Hindlimb muscle (tissue), 1 donor: Measurements from ENCODE around the gene U2AF2. TPM values are rescaled to one million over a fixed set of nuclear protein-coding genes. Genes with fewer than 3 reads are reported as not detected.

Experiments
- DNase-seq: peaks from one replicate; pipeline ENCODE4 v3.0.0-alpha.2; 2013
- polyA plus RNA-seq: library from polyadenylated mRNA; unstranded; fragments of 120-200 nt; gene quantifications from one replicate; pipeline ENCODE4 v1.2.1, GENCODE V29; 2013; ENCODE audit not compliant: insufficient read length

The U2AF2 gene
- polyA plus RNA-seq, 1 donor, result 123 TPM

GRCh38 chr19:55621673-55622231 is 33.1 kb upstream of the U2AF2 start:
- DNase-seq, result no peak

GRCh38 chr19:55622242-55622969 is 32.4 kb upstream of the U2AF2 start:
- no peak for DNase-seq

- no peak for DNase-seq
These were observed 31.7 kb upstream of the U2AF2 start for GRCh38 chr19:55623130-55623529.

DNA sequence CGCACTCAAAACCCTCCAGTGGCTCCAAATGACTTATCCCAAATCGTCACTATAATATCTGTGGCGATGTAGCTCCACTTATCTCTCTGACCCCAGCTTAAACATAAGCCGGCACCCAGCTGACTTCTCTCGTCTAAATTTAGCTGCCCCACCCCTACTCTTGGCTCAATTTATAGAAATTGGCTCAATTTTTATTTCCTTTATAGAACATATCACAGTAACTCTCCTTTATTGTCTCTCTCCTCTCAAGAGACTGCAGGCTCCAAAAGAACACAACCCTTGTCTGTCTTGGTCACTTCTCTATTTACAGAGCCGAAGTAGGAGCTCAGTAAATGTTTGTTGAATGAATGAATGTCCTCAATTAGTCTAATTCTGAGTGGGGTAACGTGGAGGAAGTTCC is 31.3 kb upstream of the U2AF2 start:
- DNase-seq, result no peak

GRCh38 chr19:55624109-55625003 is 30.5 kb upstream of the U2AF2 start, which contains the start of gene ZNF784:
ZNF784 (minus strand) TSS chr19:55624566; CDS start chr19:55624561, 5 bp downstream.
- DNase-seq, result peak; percentile 95

- no peak for DNase-seq
These were observed 29.9 kb upstream of the U2AF2 start for GRCh38 chr19:55625004-55625326.

DNA sequence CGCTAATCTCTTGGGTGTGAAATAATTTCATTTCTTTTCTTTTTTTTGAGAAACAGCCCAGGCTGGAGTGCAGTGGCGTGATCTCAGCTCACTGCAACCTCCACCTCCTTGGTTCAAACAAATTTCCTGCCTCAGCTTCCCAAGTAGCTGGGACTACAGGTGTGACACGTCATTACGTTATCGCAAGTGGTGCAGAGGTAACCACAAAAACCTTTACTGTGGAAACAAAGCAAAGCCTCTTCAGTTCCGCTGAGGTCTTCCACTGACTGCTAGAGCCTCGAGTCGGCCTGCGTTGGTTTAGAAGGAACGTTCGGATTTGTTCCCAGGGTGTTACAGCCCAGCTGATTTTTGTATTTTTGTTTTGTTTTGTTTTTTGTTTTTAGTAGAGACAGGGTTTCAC is 28.5 kb upstream of the U2AF2 start:
- no peak for DNase-seq

DNA sequence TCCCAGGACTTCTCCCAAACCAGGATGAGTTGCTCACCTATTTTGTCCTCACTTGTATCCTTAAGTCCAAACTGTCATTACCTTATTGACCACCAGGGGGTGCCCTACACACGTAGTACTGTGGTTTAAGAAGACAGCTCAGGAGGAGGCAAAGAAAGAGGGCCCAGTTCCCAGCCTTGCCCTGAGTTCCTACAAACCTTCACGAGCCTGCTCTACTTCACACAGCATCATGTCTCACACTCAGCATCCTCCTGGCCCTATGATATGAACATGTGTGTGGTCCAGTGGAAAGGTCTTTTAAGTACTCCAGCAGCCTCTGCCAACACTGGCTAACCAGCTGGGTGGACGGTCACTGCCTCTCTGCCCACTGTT is 22.4 kb upstream of the U2AF2 start:
- peak; percentile 90 for DNase-seq

DNA sequence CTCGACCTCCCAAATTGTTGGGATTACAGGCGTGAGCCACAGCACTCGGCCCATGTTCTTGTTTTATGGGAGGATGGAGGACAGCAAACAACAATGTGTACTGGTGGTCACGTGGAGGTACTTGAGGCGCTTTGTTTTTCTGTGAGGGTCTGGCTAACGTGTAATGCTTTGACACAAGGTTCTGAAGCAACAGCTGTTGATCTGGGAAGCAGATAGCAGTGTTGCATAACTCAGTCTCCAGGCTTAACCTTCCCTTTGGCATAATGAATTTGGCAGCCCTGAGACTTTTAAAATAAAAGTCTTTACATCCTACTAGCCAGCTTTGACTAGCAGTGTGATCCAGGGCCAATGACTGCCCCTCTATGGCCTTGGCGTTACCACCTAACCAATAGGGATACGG is 21.0 kb upstream of the U2AF2 start:
- DNase-seq, result no peak

GRCh38 chr19:55635334-55635717 is 19.5 kb upstream of the U2AF2 start:
- no peak for DNase-seq

GRCh38 chr19:55635856-55636440 is 18.9 kb upstream of the U2AF2 start:
- DNase-seq, result no peak

- no peak for DNase-seq
These were observed 18.1 kb upstream of the U2AF2 start for GRCh38 chr19:55636723-55637122.

- DNase-seq, result no peak
These were observed 17.3 kb upstream of the U2AF2 start for GRCh38 chr19:55637534-55637933.

GRCh38 chr19:55638864-55639359 is 15.9 kb upstream of the U2AF2 start:
- DNase-seq, result no peak

- DNase-seq, result peak; percentile 77
These were observed 14.7 kb upstream of the U2AF2 start for GRCh38 chr19:55640043-55640576.

- DNase-seq, result peak; percentile 84
These were observed 14.0 kb upstream of the U2AF2 start, which contains the start of gene ZNF580 for GRCh38 chr19:55640577-55641425. ZNF580 (plus strand) TSS chr19:55641002; CDS start chr19:55642509, 1,507 bp downstream.

GRCh38 chr19:55641426-55642152 is 13.2 kb upstream of the U2AF2 start:
- no peak for DNase-seq

DNA sequence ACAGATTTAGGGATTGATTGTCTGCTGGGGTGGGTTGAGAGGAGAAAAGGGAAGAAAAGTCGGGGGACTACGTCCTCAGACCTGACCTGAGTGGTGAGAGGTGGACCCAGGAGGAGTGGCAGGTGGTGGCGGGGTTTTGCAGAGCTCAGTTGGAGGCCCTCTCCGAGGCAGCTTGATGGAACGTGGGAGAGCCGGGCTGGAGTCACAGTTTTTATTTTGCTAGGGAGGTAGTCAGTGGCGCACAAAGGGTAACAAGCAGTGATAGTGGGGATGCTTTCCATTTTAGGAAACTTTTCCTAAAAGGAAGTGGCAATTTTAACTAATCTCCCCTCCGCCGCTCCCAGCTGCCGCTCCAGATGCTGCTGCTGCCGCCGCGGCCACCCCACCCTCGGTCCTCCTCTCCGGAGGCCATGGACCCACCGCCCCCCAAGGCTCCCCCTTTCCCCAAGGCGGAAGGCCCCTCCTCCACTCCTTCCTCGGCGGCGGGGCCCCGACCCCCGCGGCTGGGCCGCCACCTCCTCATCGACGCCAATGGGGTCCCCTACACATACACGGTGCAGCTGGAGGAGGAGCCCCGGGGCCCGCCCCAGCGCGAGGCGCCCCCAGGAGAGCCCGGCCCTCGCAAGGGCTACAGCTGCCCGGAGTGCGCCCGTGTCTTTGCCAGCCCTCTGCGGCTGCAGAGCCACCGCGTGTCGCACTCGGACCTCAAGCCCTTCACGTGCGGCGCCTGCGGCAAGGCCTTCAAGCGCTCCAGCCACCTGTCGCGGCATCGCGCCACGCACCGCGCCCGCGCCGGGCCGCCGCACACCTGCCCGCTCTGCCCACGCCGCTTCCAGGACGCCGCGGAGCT is 12.5 kb upstream of the U2AF2 start:
- DNase-seq, result no peak

- DNase-seq, result peak; percentile 83
These were observed 11.6 kb upstream of the U2AF2 start, which contains the start of gene ZNF581 for GRCh38 chr19:55643003-55643886. ZNF581 (plus strand) TSS chr19:55643649; CDS start chr19:55644572, 923 bp downstream.
